Caco-2 (cell line): Measurements from ENCODE around the gene ATOH8. TPM values are rescaled to one million over a fixed set of nuclear protein-coding genes. Genes with fewer than 3 reads are reported as not detected.

Source experiments
- BruUV-seq: library from RNA; stranded (reverse); fragments of 400-500 nt; replicated peaks from 2 replicates; lab custom pipeline; 2021; lab: Mats Ljungman, UMichigan
- CTCF ChIA-PET: fragments of 300-600 bp; sonication (Branson Sonifier 250); formaldehyde crosslinking; loops from one replicate; lab custom pipeline; 2022; ENCODE audit warnings: antibody characterized with exemption; lab: Charles Lee
- POLR2A ChIA-PET: fragments of 300-600 bp; sonication (Branson Sonifier 250); formaldehyde crosslinking; loops from one replicate; lab custom pipeline; 2022; ENCODE audit warnings: antibody characterized with exemption; lab: Charles Lee
- DNase-seq, 2 experiments: peaks; one replicate each; pipeline versions ENCODE4 v3.0.0 to v3.0.0-alpha.2; 2020 to 2022
- H3K27me3 ChIP-seq: replicated peaks from 2 replicates; pipeline ENCODE4 v1.6.0; 2011; ENCODE audit warnings: low read length; ENCODE audit not compliant: control insufficient read depth, insufficient read depth
- H3K36me3 ChIP-seq: 2 replicates; pipeline ENCODE4 v1.5.1; 2011; ENCODE audit warnings: low read length; ENCODE audit not compliant: control insufficient read depth, insufficient read depth
- H3K4me1 ChIP-seq: fragments of 250-450 bp; sonication (Bioruptor Pico); 2 replicates; pipeline ENCODE4 v1.5.1; 2020; ENCODE audit warnings: mild to moderate bottlenecking
- H3K4me3 ChIP-seq: 2 replicates; pipeline ENCODE4 v1.5.1; 2011; ENCODE audit warnings: low read depth, mild to moderate bottlenecking, control low read depth, low read length
- H3K9me3 ChIP-seq: fragments of 250-450 bp; sonication (Bioruptor Pico); 2 replicates; pipeline ENCODE4 v1.5.1; 2020; ENCODE audit warnings: mild to moderate bottlenecking, moderate library complexity
- H3K27ac Mint-ChIP-seq: one replicate; pipeline ENCODE4 v1.8.0; 2022; ENCODE audit warnings: mixed read lengths; ENCODE audit not compliant: unreplicated experiment
- H3K27me3 Mint-ChIP-seq: one replicate; pipeline ENCODE4 v1.8.0; 2022; ENCODE audit warnings: mixed read lengths; ENCODE audit not compliant: insufficient read depth, unreplicated experiment
- H3K36me3 Mint-ChIP-seq: one replicate; pipeline ENCODE4 v1.8.0; 2022; ENCODE audit warnings: mild to moderate bottlenecking, mixed read lengths; ENCODE audit not compliant: insufficient read depth, unreplicated experiment
- H3K4me1 Mint-ChIP-seq: one replicate; pipeline ENCODE4 v1.8.0; 2022; ENCODE audit warnings: low read depth, mixed read lengths; ENCODE audit not compliant: unreplicated experiment
- H3K4me3 Mint-ChIP-seq: one replicate; pipeline ENCODE4 v1.8.0; 2022; ENCODE audit warnings: mild to moderate bottlenecking, moderate library complexity, mixed read lengths; ENCODE audit not compliant: unreplicated experiment
- H3K9me3 Mint-ChIP-seq: one replicate; pipeline ENCODE4 v1.8.0; 2022; ENCODE audit warnings: mixed read lengths; ENCODE audit not compliant: unreplicated experiment
- intact Hi-C: fragments of 100-400 bp; cut with micrococcal nuclease; formaldehyde crosslinking; loops from one replicate; pipeline ENCODE4 v1.10.0; 2022; ENCODE audit not compliant: unreplicated experiment
- total RNA-seq: library from RNA; stranded (reverse); gene quantifications from 2 replicates; pipeline ENCODE4 v1.2.3, GENCODE V29; 2022
- TF ChIP-seq, protein P1 (sequence below), 2 experiments: fragments of 200-600 bp in 1 of 2; IDR thresholded peaks; 1 replicate in 1 of 2; 2 replicates in 1 of 2; pipeline versions ENCODE4 v1.5.1 to v1.8.0; 2011 to 2022; ENCODE audit warnings: antibody characterized with exemption in 1 of 2, control low read depth in 1 of 2, inconsistent platforms in 1 of 2, low read depth in 1 of 2, low read length in 1 of 2, mild to moderate bottlenecking in 1 of 2, moderate library complexity in 1 of 2; ENCODE audit not compliant: insufficient read depth in 1 of 2, severe bottlenecking in 1 of 2, unreplicated experiment in 1 of 2

Gene ATOH8
- total RNA-seq, 1 experiment from 2014 or later, result not detected

DNA sequence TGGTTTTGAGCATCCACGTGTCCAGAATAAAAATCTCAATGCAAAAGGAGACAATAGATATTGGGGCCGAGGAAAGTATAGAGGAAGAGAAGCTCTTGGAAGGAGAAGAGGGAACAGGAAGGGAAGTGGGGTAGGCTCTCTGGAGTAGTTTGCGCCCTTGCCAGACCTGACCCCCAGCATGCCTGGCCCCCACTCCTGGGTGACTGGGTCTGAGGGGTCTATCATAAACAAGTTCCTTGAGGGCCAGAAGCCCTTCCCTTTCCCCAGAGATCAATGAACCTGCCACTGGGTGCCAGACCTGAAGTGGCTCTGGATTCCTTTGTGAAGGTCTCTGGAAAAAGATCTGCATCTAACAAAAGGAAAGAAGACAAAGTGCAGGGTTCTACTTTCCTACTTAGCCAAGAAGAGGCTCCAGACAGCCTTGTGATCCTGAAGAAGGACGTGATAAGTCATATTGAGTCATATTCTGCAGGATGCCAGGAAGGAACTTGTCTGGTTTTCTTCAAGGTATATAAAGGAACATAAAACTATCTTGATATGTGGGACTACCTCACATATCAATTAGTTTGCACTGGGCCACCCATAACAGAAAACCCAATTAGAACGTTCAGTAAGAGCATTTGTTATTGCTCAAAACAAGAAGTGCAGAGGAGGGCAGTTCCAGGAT is 18.7 kb upstream of the ATOH8 start:
- peaks cover 23% of the 10 kb centered on the region for H3K27me3 Mint-ChIP-seq
- intact Hi-C loops, result no loop called here
- Histone ChIP-seq H3K36me3 (no peaks in the 10 kb centered on the region), H3K27me3 (peaks cover 5% of the 10 kb centered on the region), H3K4me1 (no peaks in the 10 kb centered on the region), H3K9me3 (no peaks in the 10 kb centered on the region), H3K4me3 (no peak overlapping the region)
- POLR2A ChIA-PET, result no interaction called here
- no peaks in the 10 kb centered on the region for H3K4me1 Mint-ChIP-seq
- TF ChIP-seq, protein P1, sequence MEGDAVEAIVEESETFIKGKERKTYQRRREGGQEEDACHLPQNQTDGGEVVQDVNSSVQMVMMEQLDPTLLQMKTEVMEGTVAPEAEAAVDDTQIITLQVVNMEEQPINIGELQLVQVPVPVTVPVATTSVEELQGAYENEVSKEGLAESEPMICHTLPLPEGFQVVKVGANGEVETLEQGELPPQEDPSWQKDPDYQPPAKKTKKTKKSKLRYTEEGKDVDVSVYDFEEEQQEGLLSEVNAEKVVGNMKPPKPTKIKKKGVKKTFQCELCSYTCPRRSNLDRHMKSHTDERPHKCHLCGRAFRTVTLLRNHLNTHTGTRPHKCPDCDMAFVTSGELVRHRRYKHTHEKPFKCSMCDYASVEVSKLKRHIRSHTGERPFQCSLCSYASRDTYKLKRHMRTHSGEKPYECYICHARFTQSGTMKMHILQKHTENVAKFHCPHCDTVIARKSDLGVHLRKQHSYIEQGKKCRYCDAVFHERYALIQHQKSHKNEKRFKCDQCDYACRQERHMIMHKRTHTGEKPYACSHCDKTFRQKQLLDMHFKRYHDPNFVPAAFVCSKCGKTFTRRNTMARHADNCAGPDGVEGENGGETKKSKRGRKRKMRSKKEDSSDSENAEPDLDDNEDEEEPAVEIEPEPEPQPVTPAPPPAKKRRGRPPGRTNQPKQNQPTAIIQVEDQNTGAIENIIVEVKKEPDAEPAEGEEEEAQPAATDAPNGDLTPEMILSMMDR (IDR thresholded peaks at IDR 0.05; ENCODE audit: insufficient read depth in 1 of 2, low read depth in 1 of 2, low read length in 1 of 2, severe bottlenecking in 1 of 2, unreplicated experiment in 1 of 2), result no peak
- BruUV-seq, result no TSS peak
- DNase-seq, result no peak
- H3K27ac Mint-ChIP-seq, result no peak overlapping the region
- CTCF ChIA-PET, result interaction anchor here (0.6 kb wide), 1 partner anchor 95 kb away, joined by 4 read pairs; no protein-coding TSS in a partner anchor
- no peaks in the 10 kb centered on the region for H3K36me3 Mint-ChIP-seq
- H3K9me3 Mint-ChIP-seq, result no peaks in the 10 kb centered on the region
- H3K4me3 Mint-ChIP-seq, result no peak overlapping the region

DNA sequence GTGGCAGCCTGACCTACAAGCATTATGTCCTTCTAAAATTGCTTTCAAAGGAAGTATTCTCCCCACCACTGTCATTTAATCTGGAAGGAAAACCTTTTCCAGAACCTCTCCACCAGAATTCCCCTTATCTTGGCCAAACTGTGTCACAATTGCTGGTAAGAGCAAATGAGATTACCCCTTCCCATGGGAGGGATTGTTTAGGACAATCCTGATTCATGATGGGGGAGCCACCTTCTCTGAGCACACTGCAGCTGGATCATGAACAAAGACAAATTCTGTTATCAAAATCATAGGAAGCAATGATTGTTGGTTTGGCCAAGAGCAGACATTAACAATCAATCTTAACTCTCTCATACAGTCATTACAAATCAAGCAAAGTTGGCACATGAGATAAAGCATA is 18.1 kb upstream of the ATOH8 start:
- ChIA-PET CTCF (no interaction called here), POLR2A (no interaction called here)
- intact Hi-C loops, result no loop called here
- Histone ChIP-seq H3K27me3 (peaks cover 5% of the 10 kb centered on the region), H3K9me3 (no peaks in the 10 kb centered on the region), H3K4me3 (no peak overlapping the region), H3K36me3 (no peaks in the 10 kb centered on the region), H3K4me1 (no peaks in the 10 kb centered on the region)
- Mint-ChIP-seq H3K4me1 (no peaks in the 10 kb centered on the region), H3K4me3 (no peak overlapping the region), H3K27ac (no peak overlapping the region), H3K27me3 (peaks cover 23% of the 10 kb centered on the region), H3K9me3 (no peaks in the 10 kb centered on the region), H3K36me3 (no peaks in the 10 kb centered on the region)
- no peak for DNase-seq
- TF ChIP-seq, protein P1 (IDR thresholded peaks at IDR 0.05; ENCODE audit: insufficient read depth in 1 of 2, low read depth in 1 of 2, low read length in 1 of 2, severe bottlenecking in 1 of 2, unreplicated experiment in 1 of 2), result no peak
- BruUV-seq, result no TSS peak

DNA sequence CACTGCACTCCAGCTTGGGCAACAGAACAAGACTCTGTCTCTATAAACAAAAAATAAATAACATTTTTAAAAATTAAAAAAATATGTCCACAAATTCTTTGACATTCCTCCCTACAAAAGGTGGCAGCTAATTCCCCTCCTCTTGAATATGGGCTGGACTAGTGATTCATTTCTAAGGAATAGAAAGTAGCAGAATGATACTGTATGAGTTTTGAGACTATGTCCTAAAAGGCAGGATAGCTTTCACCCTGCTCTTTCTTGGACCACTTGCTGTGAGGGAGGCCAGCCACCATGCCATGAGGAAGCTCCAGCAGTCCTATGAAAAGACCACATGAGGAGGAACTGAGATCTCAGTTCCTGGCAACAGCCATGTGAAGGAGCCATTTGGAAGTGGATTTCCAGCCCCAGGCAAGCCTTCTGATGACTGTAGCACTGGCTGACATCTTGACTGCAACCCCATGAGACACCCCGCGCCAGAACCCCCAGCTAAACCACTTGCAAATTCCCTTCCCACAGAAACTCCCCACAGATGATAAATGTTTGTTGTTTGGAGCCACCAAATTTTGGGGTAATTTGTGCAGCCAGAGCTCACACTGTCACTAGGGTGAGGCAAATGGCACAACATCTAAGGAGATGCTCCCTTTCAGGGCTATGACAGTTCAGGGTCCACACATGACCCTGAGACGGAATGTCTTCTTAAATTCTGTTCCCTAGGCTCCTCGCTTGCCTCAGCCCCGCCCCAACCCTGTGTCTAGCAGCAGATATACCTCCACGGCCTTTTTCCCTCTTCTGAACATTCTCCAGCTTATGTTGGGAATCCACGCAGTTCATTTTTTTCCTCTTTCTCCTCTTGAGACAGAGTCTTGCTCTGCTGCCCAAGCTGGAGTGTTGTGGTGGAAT is 17.1 kb upstream of the ATOH8 start:
- Mint-ChIP-seq H3K27me3 (peaks cover 28% of the 10 kb centered on the region), H3K4me3 (no peak overlapping the region), H3K9me3 (no peaks in the 10 kb centered on the region), H3K4me1 (no peaks in the 10 kb centered on the region), H3K27ac (no peak overlapping the region), H3K36me3 (no peaks in the 10 kb centered on the region)
- TF ChIP-seq, protein P1 (IDR thresholded peaks at IDR 0.05; ENCODE audit: insufficient read depth in 1 of 2, low read depth in 1 of 2, low read length in 1 of 2, severe bottlenecking in 1 of 2, unreplicated experiment in 1 of 2), result no peak
- Histone ChIP-seq H3K27me3 (peaks cover 5% of the 10 kb centered on the region), H3K36me3 (no peaks in the 10 kb centered on the region), H3K9me3 (no peaks in the 10 kb centered on the region), H3K4me3 (no peak overlapping the region), H3K4me1 (no peaks in the 10 kb centered on the region)
- no peak for DNase-seq
- CTCF ChIA-PET, result interaction anchor here (1.0 kb wide), 1 partner anchor 80 kb away, joined by 4 read pairs; no protein-coding TSS in a partner anchor
- intact Hi-C loops, result no loop called here
- POLR2A ChIA-PET, result interaction anchor here (0.6 kb wide), 1 partner anchor 401 kb away, joined by 3 read pairs; no protein-coding TSS in a partner anchor
- no TSS peak for BruUV-seq
